Measurements from ENCODE around the gene MTCL1. TPM values are rescaled to one million over a fixed set of nuclear protein-coding genes. Genes with fewer than 3 reads are reported as not detected.
A peak's percentile ranks its signal among the peaks of the same experiment; 100 is the strongest.

Gene MTCL1
- total and polyA plus RNA-seq, 7 experiments from 2014 or later: 0.17 to 0.81 (median 0.61) TPM; not detected in 4

DNA sequence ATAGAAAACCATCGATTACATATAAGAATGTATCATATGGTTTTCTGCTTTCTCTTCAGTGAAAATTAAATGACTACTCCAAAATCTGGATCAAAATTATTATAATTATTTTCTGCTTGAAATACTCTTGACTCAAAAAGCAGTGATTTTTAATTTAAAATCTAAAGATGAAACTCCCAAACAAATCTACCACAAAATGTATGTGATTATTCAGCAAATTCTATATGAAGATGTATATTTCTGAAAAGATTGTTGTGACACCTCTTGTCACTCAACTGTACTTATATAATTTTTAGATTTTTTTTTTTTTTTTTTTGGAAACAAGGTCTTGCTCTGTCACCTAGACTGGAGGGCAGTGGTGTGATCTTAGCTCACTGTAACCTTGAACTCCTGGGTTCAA lies 98.6 kb downstream of the MTCL1 start:
- Mint-ChIP-seq H3K27me3 (peaks cover 0 to 12% (median 4%) of the 10 kb centered on the region in 5 donors), H3K36me3 (no peaks in the 10 kb centered on the region), H3K4me3 (no peak overlapping the region), H3K27ac (no peak overlapping the region), H3K4me1 (peaks cover 3 to 17% (median 11%) of the 10 kb centered on the region in 7 donors), H3K9me3 (no peaks in the 10 kb centered on the region)
- Histone ChIP-seq H3K36me3 (ENCODE audit: control insufficient read depth in 2 of 3, insufficient read depth in 3 of 3, low read length in 3 of 3) (no peaks in the 10 kb centered on the region), H3K27me3 (ENCODE audit: control insufficient read depth in 2 of 2, insufficient read depth in 2 of 2, low read length in 2 of 2) (no peaks in the 10 kb centered on the region), H3K27ac (ENCODE audit: low read depth, low read length) (no peak overlapping the region), H3K4me1 (ENCODE audit: control insufficient read depth in 2 of 2, insufficient read depth in 2 of 2, low read length in 2 of 2) (peaks cover 0 to 3% of the 10 kb centered on the region in 2 donors), H3K9me3 (ENCODE audit: control insufficient read depth in 2 of 3, low read length in 3 of 3) (no peaks in the 10 kb centered on the region), H3K4me3 (ENCODE audit: low read length) (no peak overlapping the region)
- no peak for ATAC-seq
- DNase-seq: no peak
- intact Hi-C loops (cut with micrococcal nuclease): no loop called here
- ChIA-PET POLR2A (no interaction called here), CTCF (no interaction called here)

DNA sequence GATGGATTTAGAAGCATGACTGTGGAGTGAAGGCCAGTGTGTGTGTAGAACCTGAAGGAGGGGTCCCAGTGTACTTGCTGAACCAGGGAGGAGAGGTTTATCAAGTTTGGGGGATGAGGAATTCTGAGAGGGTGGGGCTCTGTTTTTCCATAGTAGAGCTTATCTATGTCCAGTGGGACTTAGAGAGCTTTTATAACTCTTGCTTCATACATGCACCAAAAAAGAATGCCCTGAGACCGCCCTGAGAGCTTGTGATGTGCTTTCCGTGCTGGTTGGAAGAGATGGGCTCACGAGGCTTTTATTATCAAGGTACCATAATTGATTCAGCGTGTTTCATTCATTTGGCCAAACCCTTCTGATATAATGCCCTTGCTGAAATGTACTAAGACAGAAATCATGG lies 100.2 kb downstream of the MTCL1 start:
- no peak overlapping the region for H3K4me3 Mint-ChIP-seq
- H3K36me3 Mint-ChIP-seq: no peaks in the 10 kb centered on the region
- Histone ChIP-seq H3K27me3 (ENCODE audit: control insufficient read depth in 2 of 2, insufficient read depth in 2 of 2, low read length in 2 of 2) (no peaks in the 10 kb centered on the region), H3K9me3 (ENCODE audit: control insufficient read depth in 2 of 3, low read length in 3 of 3) (no peaks in the 10 kb centered on the region), H3K27ac (ENCODE audit: low read depth, low read length) (no peak overlapping the region), H3K4me3 (ENCODE audit: low read length) (no peak overlapping the region), H3K4me1 (ENCODE audit: control insufficient read depth in 2 of 2, insufficient read depth in 2 of 2, low read length in 2 of 2) (peaks cover 0 to 3% of the 10 kb centered on the region in 2 donors), H3K36me3 (ENCODE audit: control insufficient read depth in 2 of 3, insufficient read depth in 3 of 3, low read length in 3 of 3) (no peaks in the 10 kb centered on the region)
- H3K9me3 Mint-ChIP-seq: no peaks in the 10 kb centered on the region
- intact Hi-C loops (cut with micrococcal nuclease): no loop called here
- peaks cover 0 to 17% (median 5%) of the 10 kb centered on the region in 5 donors for H3K27me3 Mint-ChIP-seq
- DNase-seq: no peak
- ATAC-seq: no peak
- ChIA-PET POLR2A (no interaction called here), CTCF (no interaction called here)
- H3K27ac Mint-ChIP-seq: no peak overlapping the region
- peaks cover 3 to 26% (median 12%) of the 10 kb centered on the region in 7 donors for H3K4me1 Mint-ChIP-seq

DNA sequence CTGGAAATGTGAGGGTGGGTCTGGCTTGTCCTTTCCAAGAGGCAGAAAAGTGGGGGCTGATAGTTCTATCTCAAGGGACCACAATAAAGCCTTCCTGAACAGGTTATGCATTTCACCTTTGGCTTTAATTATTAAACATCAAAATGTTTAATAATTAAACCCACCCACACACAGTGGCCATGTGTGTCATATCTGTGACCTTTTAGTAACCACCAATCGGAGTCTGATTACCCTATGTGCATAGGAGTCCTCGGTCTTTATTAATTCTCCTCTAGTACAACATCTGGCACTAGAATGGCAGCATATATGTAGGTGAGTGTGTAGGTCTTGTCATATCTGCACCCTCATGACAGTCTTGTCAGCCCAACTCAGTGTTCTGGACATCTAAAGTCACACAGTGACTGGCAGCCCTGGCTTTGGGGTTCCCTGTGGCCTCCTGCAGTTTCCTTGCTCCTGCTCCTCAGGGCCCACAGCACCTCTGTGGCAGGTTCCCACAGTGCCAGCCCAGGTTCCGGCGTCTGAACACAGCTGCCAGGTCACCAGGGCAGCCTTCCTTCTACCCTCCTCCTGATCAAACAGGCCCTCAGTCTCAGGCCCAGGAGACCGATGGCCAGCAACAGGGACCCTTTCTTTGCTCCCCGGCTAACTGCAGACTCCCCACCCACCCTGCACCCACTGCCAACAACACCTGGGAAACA lies 100.9 kb downstream of the MTCL1 start:
- Mint-ChIP-seq H3K4me3 (no peak overlapping the region), H3K9me3 (no peaks in the 10 kb centered on the region), H3K36me3 (no peaks in the 10 kb centered on the region), H3K27me3 (peaks cover 0 to 19% (median 5%) of the 10 kb centered on the region in 5 donors), H3K27ac (no peak overlapping the region), H3K4me1 (peaks cover 5 to 31% (median 17%) of the 10 kb centered on the region in 7 donors)
- DNase-seq: no peak
- peaks cover 0 to 3% of the 10 kb centered on the region in 2 donors for H3K4me1 ChIP-seq (ENCODE audit: control insufficient read depth in 2 of 2, insufficient read depth in 2 of 2, low read length in 2 of 2)
- ATAC-seq: no peak
- H3K27me3 ChIP-seq (ENCODE audit: control insufficient read depth in 2 of 2, insufficient read depth in 2 of 2, low read length in 2 of 2): no peaks in the 10 kb centered on the region
- no peaks in the 10 kb centered on the region for H3K9me3 ChIP-seq (ENCODE audit: control insufficient read depth in 2 of 3, low read length in 3 of 3)
- H3K36me3 ChIP-seq (ENCODE audit: control insufficient read depth in 2 of 3, insufficient read depth in 3 of 3, low read length in 3 of 3): no peaks in the 10 kb centered on the region
- no peak overlapping the region for H3K4me3 ChIP-seq (ENCODE audit: low read length)
- no peak overlapping the region for H3K27ac ChIP-seq (ENCODE audit: low read depth, low read length)
- ChIA-PET CTCF (interaction anchor here (0.5 kb wide), 1 partner anchor 151 kb away, joined by 3 read pairs; no protein-coding TSS in a partner anchor), POLR2A (no interaction called here)
- intact Hi-C loops (cut with micrococcal nuclease): no loop called here

DNA sequence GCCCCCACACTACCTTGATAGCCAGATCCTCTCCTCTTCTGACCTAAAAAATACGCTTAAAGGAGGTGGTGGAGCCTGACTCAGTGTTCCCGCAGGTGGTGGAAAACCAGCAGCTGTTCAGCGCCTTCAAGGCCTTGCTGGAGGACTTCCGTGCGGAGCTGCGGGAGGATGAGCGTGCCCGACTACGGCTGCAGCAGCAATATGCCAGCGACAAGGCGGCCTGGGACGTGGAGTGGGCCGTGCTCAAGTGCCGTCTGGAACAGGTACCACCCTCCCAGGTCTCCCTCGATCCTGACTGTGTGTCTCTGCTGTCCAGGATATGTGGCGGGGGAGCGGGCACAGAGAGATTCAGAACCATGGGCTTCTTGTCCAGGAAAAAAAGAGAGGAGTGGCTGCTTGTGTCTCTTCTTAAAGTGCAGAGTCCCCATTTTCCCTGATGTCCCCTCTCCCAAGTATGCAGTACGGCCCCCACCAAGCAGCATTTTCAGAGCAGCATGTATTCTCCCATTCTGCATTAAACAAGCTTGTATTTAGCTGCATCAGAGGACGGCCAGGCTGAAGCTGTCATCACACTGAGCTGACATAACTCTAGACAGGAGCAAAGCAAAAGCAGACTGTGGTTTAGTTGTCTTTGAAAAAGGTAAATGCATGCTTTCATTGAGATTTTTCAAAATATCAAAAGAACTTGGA lies 101.6 kb downstream of the MTCL1 start:
- no peaks in the 10 kb centered on the region for H3K27me3 ChIP-seq (ENCODE audit: control insufficient read depth in 2 of 2, insufficient read depth in 2 of 2, low read length in 2 of 2)
- Mint-ChIP-seq H3K36me3 (no peaks in the 10 kb centered on the region), H3K4me3 (peak overlapping the region in 2 of 10 donors; percentile 17 to 26), H3K27ac (peak overlapping the region in 1 of 9 donors; percentile 49), H3K27me3 (peaks cover 0 to 18% (median 5%) of the 10 kb centered on the region in 5 donors), H3K4me1 (peaks cover 5 to 31% (median 18%) of the 10 kb centered on the region in 7 donors), H3K9me3 (no peaks in the 10 kb centered on the region)
- DNase-seq (no peak), ATAC-seq (no peak)
- H3K36me3 ChIP-seq (ENCODE audit: control insufficient read depth in 2 of 3, insufficient read depth in 3 of 3, low read length in 3 of 3): no peaks in the 10 kb centered on the region
- no peak overlapping the region for H3K27ac ChIP-seq (ENCODE audit: low read depth, low read length)
- H3K9me3 ChIP-seq (ENCODE audit: control insufficient read depth in 2 of 3, low read length in 3 of 3): no peaks in the 10 kb centered on the region
- H3K4me3 ChIP-seq (ENCODE audit: low read length): no peak overlapping the region
- ChIA-PET POLR2A (no interaction called here), CTCF (no interaction called here)
- peaks cover 0 to 3% of the 10 kb centered on the region in 2 donors for H3K4me1 ChIP-seq (ENCODE audit: control insufficient read depth in 2 of 2, insufficient read depth in 2 of 2, low read length in 2 of 2)
- intact Hi-C loops (cut with micrococcal nuclease): no loop called here

DNA sequence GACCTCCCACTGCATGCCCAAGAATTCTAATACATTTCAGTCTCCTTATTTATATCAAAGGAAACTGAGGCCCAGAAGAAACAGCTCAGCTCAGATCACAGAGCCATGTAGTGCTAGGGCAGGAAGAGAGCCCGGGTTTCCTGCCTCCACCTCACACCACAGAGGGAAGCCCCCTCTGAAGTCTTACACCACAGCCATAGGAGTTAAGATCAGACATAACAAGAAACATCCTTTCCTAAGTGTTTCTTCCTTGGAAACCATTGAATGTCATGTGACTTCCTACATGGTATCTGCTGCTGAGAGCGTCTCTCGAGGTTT lies 102.1 kb downstream of the MTCL1 start:
- Histone ChIP-seq H3K36me3 (ENCODE audit: control insufficient read depth in 2 of 3, insufficient read depth in 3 of 3, low read length in 3 of 3) (no peaks in the 10 kb centered on the region), H3K4me1 (ENCODE audit: control insufficient read depth in 2 of 2, insufficient read depth in 2 of 2, low read length in 2 of 2) (peaks cover 0 to 3% of the 10 kb centered on the region in 2 donors), H3K27me3 (ENCODE audit: control insufficient read depth in 2 of 2, insufficient read depth in 2 of 2, low read length in 2 of 2) (no peaks in the 10 kb centered on the region), H3K27ac (ENCODE audit: low read depth, low read length) (no peak overlapping the region), H3K9me3 (ENCODE audit: control insufficient read depth in 2 of 3, low read length in 3 of 3) (no peaks in the 10 kb centered on the region), H3K4me3 (ENCODE audit: low read length) (no peak overlapping the region)
- ChIA-PET CTCF (no interaction called here), POLR2A (no interaction called here)
- Mint-ChIP-seq H3K4me1 (peaks cover 5 to 31% (median 18%) of the 10 kb centered on the region in 7 donors), H3K9me3 (no peaks in the 10 kb centered on the region), H3K27me3 (peaks cover 0 to 16% (median 5%) of the 10 kb centered on the region in 5 donors), H3K4me3 (peak overlapping the region in 2 of 10 donors; percentile 17 to 26), H3K36me3 (no peaks in the 10 kb centered on the region), H3K27ac (peak overlapping the region in 1 of 9 donors; percentile 49)
- DNase-seq (peak in 2 of 9 donors; percentile 9 to 24), ATAC-seq (no peak)
- intact Hi-C loops (cut with micrococcal nuclease): no loop called here

DNA sequence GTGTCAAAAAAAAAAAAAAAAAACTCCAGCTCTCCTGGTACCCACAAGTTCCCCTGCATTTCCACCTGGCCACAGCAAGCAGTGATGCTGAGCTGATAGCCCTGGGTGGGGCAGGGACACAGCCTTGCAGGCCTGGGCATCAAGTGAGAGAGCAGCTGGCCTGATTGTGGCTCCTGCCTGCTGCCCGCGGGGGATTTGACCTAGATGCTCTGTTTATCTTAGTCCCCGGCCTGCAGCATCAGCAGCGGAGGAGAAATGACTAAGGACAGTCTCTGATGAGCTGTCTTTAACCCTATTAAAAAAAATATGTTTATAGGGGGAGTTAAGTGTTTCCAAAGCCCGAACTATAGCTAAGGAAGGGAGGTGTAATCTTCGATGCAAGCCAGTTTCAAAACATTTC lies 102.6 kb downstream of the MTCL1 start:
- no peaks in the 10 kb centered on the region for H3K36me3 Mint-ChIP-seq
- H3K4me1 Mint-ChIP-seq: peaks cover 5 to 31% (median 18%) of the 10 kb centered on the region in 7 donors
- Histone ChIP-seq H3K27ac (ENCODE audit: low read depth, low read length) (no peak overlapping the region), H3K4me3 (ENCODE audit: low read length) (no peak overlapping the region), H3K9me3 (ENCODE audit: control insufficient read depth in 2 of 3, low read length in 3 of 3) (no peaks in the 10 kb centered on the region), H3K36me3 (ENCODE audit: control insufficient read depth in 2 of 3, insufficient read depth in 3 of 3, low read length in 3 of 3) (no peaks in the 10 kb centered on the region), H3K4me1 (ENCODE audit: control insufficient read depth in 2 of 2, insufficient read depth in 2 of 2, low read length in 2 of 2) (peaks cover 0 to 3% of the 10 kb centered on the region in 2 donors), H3K27me3 (ENCODE audit: control insufficient read depth in 2 of 2, insufficient read depth in 2 of 2, low read length in 2 of 2) (no peaks in the 10 kb centered on the region)
- intact Hi-C loops (cut with micrococcal nuclease): no loop called here
- no peak overlapping the region for H3K27ac Mint-ChIP-seq
- ChIA-PET POLR2A (no interaction called here), CTCF (interaction anchor here (0.9 kb wide), 1 partner anchor 181 kb away, joined by 3 read pairs; no protein-coding TSS in a partner anchor)
- H3K27me3 Mint-ChIP-seq: peaks cover 0 to 19% (median 8%) of the 10 kb centered on the region in 5 donors
- H3K9me3 Mint-ChIP-seq: no peaks in the 10 kb centered on the region
- ATAC-seq (no peak), DNase-seq (no peak)
- no peak overlapping the region for H3K4me3 Mint-ChIP-seq

Data from naive thymus-derived CD4-positive, alpha-beta T cell (primary cell).